HG03442 (cell line): ENCODE results near the gene EPOP.
"Not testable (repeated sequence)": the region's sequence is repeated elsewhere in the genome, so short reads cannot be mapped to it uniquely, and the experiment has no call there.

Experiments used
- ATAC-seq: cut with Tn5 transposase; IDR thresholded peaks from one replicate; pipeline ENCODE4 v1.9.1; 2021; ENCODE audit warnings: mild to moderate bottlenecking, moderate library complexity; ENCODE audit not compliant: unreplicated experiment

The EPOP gene

DNA sequence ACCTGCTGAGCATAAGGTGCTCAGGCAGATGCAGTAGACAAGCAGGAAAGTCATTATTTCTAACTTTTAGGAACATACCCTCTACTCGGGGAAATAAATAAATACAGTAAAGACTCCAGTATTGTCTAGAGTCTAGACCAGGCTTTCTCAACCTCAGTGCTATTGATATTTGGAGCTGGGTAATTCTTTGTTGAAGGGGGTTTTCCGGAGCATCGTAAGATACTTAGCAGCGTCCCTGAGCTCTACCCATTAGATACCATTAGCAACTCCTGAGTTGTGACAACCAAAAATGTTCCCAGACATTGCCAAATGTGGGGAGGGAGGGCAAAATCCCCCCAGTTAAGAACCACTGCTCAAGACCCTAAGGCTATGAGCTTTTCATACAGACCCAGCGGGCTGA lies 21.1 kb downstream of the EPOP start:
- no peak for ATAC-seq

DNA sequence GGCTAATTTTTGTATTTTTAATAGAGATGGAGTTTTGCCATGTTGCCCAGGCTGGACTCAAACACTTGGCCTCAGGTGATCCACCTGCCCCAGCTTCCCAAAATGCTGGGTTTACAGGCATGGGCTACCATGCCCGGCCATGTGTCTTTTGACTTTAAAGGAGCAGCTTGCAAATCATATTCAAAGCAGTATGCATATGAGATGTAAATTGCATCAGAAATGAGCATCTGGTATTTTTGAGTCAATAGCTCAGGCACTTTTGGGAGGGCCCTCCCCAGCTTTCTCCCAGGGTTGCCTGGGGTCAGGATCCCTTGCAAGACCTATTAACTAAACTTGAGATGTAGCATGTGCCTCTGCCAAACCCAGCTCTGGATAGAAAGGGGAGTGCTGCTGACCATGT lies 21.5 kb downstream of the EPOP start:
- ATAC-seq, result no peak

DNA sequence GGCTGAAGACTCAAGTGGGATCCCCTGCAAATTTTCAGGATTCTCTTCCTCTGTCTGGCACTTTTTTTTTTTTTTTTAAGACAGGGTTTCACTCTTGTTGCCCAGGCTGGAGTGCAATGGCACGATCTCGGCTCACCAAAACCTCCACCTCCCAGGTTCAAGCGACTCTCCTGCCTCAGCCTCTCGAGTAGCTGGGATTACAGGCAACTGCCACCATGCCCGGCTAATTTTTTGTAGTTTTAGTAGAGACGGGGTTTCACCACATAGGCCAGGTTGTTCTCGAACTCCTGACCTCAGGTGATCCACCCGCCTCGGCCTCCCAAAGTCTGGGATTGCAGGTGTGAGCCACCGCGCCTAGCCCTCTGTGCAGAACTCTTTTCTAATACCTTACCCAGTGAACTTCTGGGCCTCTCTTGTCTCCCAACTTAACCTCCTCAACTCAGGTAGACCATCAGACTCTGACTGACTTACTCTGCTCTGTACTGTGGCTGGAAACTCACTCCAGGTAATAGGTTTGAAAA lies 24.0 kb downstream of the EPOP start:
- ATAC-seq, result not testable (repeated sequence)

DNA sequence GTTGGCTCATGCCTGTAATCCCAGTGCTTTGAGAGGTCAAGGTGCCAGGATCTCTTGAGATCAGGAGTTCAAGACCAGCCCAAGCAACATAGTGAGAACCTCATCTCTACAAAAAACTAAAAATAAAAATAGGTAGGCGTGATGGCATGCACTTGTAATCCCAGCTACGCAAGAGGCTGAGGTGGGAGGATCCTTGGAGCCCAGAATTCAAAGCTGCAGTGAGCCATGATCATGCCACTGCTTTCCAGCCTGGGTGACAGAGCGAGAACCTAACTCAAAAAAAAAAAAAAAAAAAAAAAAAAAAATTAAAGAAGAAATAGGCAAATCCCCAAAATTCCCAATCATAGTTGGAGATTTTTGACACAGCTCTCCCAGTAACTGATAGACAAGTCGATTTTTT lies 36.8 kb downstream of the EPOP start:
- ATAC-seq, result no peak

DNA sequence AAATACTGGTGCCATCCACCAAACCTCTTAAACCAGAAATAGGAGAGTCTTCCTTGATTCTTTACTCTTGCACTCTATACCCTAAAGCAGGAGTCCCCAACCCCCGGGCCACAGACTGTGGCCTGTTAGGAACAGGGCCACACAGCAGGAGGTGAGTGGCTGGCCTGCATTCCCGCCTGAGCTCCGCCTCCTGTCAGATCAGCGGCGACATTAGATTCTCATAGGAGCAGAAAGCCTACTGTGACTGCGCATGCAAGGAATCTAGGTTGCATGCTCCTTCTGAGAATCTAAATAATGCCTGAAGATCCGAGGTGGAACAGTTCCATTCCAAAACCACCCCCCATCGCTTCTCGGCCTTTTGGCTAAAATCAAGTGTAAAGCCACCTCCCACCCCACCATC lies 38.7 kb downstream of the EPOP start:
- no peak for ATAC-seq

DNA sequence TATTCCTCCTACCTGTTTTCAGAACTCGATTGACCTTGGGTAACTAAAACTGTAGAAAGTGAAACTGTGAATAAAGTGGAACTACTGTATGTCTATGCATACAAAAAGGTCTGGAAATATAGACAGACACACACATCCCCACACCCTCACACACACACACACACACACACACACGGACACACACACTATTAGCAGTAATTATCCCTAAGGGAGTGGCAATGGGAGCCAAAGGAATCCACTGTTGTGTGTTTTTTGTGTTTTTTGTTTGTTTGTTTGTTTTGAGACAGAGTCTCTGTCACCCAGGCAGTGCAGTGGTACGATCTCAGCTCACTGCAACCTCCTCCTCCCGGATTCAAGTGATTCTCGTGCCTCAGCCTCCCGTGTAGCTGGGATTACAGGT lies 42.4 kb downstream of the EPOP start:
- no peak for ATAC-seq

DNA sequence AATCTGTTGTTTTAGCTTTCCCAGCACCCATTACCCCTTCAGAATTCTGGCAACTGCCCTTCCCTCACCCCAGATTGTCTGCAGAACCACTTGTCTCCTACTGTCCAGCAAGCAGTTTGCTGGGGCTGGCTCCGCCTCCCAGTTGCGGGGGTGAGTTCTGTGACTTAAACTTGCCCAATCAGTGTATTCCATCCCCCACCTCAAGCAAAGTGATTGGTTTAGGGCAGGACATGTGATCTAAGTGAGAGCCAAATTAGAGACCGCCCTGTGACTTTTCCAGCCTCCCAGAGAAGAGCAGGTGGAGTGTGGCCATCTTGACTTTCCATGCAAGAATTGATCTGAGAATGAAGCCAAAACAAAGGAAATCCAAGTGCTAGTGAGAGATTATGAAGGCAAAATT lies 46.3 kb downstream of the EPOP start:
- ATAC-seq, result no peak

DNA sequence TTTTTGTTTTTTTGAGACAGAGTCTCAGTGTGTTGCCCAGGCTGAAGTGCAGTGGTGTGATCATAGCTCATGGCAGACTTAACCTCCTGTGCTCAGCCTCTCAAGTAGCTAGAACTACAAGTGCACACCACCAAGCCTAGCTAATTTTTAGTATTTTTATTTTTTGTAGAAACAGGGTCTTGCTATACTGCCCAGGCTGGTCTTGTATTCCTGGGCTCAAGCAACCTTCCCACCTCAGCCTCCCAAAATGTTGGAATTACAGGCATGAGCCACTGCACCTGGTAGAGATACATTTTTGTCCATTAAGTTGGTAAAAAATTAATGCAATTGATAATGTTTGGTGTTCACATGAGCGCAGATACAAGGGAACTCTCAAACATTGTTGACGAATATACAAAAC lies 46.8 kb downstream of the EPOP start:
- no peak for ATAC-seq

DNA sequence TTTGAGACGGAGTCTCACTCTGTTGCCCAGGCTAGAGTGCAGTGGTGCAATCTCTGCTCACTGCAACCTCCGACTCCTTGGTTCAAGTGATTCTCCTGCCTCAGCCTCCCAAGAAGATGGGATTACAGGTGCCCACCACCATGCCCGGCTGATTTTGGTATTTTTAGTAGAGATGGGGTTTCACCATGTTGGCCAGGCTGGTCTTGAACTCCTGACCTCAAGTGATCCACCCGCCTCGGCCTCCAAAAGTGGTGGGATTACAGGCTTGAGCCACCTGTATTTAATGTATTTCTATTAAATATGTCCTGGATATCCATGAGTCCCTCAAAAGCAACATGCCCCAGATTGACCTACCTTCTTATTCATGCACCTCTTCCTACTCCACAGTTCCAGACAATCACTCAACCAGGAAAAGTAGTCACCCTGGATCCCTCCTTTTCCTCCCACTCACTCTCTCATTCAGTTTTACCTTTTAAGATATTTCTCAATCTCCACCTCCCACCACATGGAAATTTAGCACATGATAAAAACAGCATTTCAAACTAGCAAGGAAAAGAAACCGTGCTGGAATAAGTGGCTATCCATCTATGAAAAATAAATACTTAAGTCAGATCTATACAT lies 48.0 kb downstream of the EPOP start:
- ATAC-seq, result not testable (repeated sequence)

DNA sequence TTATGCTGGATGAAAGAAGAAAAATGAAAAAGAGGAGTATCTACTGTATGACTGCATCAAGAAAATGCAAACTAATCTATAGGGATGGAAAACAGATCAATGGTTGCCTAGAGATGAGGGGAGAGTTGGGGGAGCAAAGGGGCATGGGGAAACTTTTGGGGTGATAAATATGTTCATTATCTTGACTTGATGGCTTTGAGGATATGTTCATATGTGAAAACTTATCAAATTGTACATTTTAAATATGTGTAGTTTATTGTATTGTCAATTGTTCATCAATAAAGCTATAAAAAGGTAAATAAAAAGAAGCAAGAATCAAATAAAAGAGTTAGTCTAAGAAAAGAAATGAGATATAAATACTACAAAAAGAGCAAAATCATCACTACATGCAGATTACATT lies 49.3 kb downstream of the EPOP start:
- no peak for ATAC-seq

DNA sequence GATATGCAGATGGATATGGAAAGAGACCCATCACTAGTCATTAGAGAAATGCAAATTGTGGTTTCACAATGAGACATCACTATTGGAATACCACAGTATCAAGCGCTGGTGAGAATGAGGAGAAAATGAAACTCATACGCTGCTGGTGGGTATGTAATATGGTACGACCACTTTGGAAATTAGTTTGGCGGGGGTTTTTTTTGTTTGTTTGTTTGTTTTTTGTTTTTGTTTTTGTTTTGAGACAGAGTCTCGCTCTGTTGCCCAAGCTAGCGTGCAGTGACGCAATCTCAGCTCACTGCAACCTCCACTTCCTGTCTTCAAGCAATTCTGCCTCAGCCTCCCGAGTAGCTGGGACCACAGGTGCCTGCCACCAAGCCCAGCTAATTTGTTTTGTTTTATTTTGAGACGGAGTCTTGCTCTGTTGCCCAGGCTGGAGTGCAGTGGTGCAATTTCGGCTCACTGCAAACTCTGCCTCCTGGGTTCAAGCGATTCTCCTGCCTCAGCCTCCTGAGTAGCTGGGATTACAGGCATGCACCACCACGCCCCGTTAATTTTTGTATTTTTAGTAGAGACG lies 49.9 kb downstream of the EPOP start:
- not testable (repeated sequence) for ATAC-seq
